GM12878 (cell line): Measurements from ENCODE around the gene NXN. TPM values are rescaled to one million over a fixed set of nuclear protein-coding genes. Genes with fewer than 3 reads are reported as not detected.

Experiments
- ATAC-seq: fragments of 200-7000 bp; cut with Tn5 transposase; 3 replicates; pipeline ENCODE4 v1.9.1; 2020; ENCODE audit warnings: mild to moderate bottlenecking, moderate library complexity
- BruUV-seq: library from RNA; stranded (reverse); fragments of 400-500 nt; replicated peaks from 2 replicates; lab custom pipeline; 2021; lab: Mats Ljungman, UMichigan
- CTCF ChIA-PET: fragments of 300-600 bp; sonication (Branson Sonifier 250); formaldehyde crosslinking; extraction: SDS; loops from one replicate; lab custom pipeline; 2021; ENCODE audit warnings: inconsistent platforms; lab: Yijun Ruan, JAX
- POLR2A ChIA-PET: fragments of 350-600 bp; formaldehyde crosslinking; extraction: SDS; loops from one replicate; lab custom pipeline; 2021; ENCODE audit warnings: inconsistent platforms; lab: Charles Lee
- RAD21 ChIA-PET: fragments of 300-600 bp; sonication (Branson Sonifier 250); formaldehyde crosslinking; loops from one replicate; lab custom pipeline; 2023; ENCODE audit warnings: antibody characterized with exemption; ENCODE audit not compliant: unreplicated experiment; lab: Charles Lee
- SMC1A ChIA-PET: fragments of 300-600 bp; sonication (Branson Sonifier 250); formaldehyde crosslinking; loops from one replicate; lab custom pipeline; 2023; ENCODE audit not compliant: unreplicated experiment, uncharacterized antibody; lab: Charles Lee
- DNase-seq: peaks from one replicate; pipeline ENCODE4 v3.0.0-alpha.2; 2011; ENCODE audit warnings: low read depth, low spot score
- FAIRE-seq: peaks from 3 replicates; lab custom pipeline; 2011; peaks lifted over from hg19 to GRCh38; lab: Jason Lieb, UNC
- H2AFZ ChIP-seq: 2 replicates; pipeline ENCODE4 v1.6.0; 2011; ENCODE audit warnings: low read depth, low read length, control low read depth; ENCODE audit not compliant: control insufficient read depth
- H3K27ac ChIP-seq: 2 replicates; pipeline ENCODE4 v1.5.1; 2011; ENCODE audit warnings: control low read depth; ENCODE audit not compliant: control insufficient read depth, insufficient read depth
- H3K27me3 ChIP-seq, 2 experiments: replicated peaks in 1 of 2; 2 replicates each; pipeline versions ENCODE4 v1.6.0 to v1.6.1; 2011; ENCODE audit warnings: low read length in 1 of 2; ENCODE audit not compliant: control insufficient read depth in 2 of 2, insufficient read depth in 2 of 2
- H3K36me3 ChIP-seq, 2 experiments: 2 replicates each; pipeline ENCODE4 v1.5.1; 2011; ENCODE audit warnings: low read length in 1 of 2; ENCODE audit not compliant: control insufficient read depth in 2 of 2, insufficient read depth in 2 of 2
- H3K4me1 ChIP-seq: 2 replicates; pipeline ENCODE4 v1.6.1; 2011; ENCODE audit warnings: mild to moderate bottlenecking, low read length, moderate library complexity, mixed read lengths; ENCODE audit not compliant: control insufficient read depth, insufficient read depth
- H3K4me2 ChIP-seq: 2 replicates; pipeline ENCODE4 v1.6.0; 2011; ENCODE audit warnings: control low read depth; ENCODE audit not compliant: control insufficient read depth, insufficient read depth
- H3K4me3 ChIP-seq: fragments of 200-600 bp; sonication (generic); 2 replicates; pipeline ENCODE4 v1.5.1; 2016
- H3K79me2 ChIP-seq: 2 replicates; pipeline ENCODE4 v1.6.0; 2011; ENCODE audit warnings: low read length; ENCODE audit not compliant: control insufficient read depth, insufficient read depth
- H3K9ac ChIP-seq: 2 replicates; pipeline ENCODE4 v1.8.0; 2011; ENCODE audit warnings: low read length, control low read depth, mixed read lengths; ENCODE audit not compliant: control insufficient read depth, insufficient read depth
- H3K9me3 ChIP-seq: replicated peaks from 3 replicates; pipeline ENCODE4 v1.5.1; 2011; ENCODE audit warnings: mild to moderate bottlenecking, low read length; ENCODE audit not compliant: control insufficient read depth, insufficient read depth
- H4K20me1 ChIP-seq: 2 replicates; pipeline ENCODE4 v1.6.0; 2011; ENCODE audit not compliant: control insufficient read depth, insufficient read depth
- NBN ChIP-seq: fragments of 450-650 bp; IDR thresholded peaks from 2 replicates; pipeline ENCODE4 v1.6.1; 2016
- NR2F1 ChIP-seq: fragments of 450-650 bp; conservative IDR thresholded peaks from 2 replicates; pipeline ENCODE4 v1.6.1; 2017; ENCODE audit warnings: mild to moderate bottlenecking
- RELA ChIP-seq: fragments of 450-650 bp; IDR thresholded peaks from 2 replicates; pipeline ENCODE4 v1.8.0; 2014; ENCODE audit warnings: borderline replicate concordance; ENCODE audit not compliant: partially characterized antibody
- ZNF207 ChIP-seq: fragments of 450-650 bp; IDR thresholded peaks from 2 replicates; pipeline ENCODE4 v1.6.1; 2014; ENCODE audit warnings: antibody characterized with exemption, mild to moderate bottlenecking, borderline replicate concordance
- WGBS: methylation state at CpG from one replicate; pipeline ENCODE4 v1.1.6; 2016; ENCODE audit warnings: low lambda C conversion rate; ENCODE audit not compliant: insufficient replicate concordance, insufficient coverage; ENCODE audit errors: missing lambda C conversion rate; 5-methylcytosine and 5-hydroxymethylcytosine counted together
- in situ Hi-C: fragments of 300-500 bp; cut with MboI; formaldehyde crosslinking; loops from 9 replicates; pipeline ENCODE4 v1.14.3; 2018; ENCODE audit warnings: mixed read lengths
- intact Hi-C: fragments of 100-400 bp; cut with micrococcal nuclease; formaldehyde crosslinking; loops from one replicate; pipeline ENCODE4 v1.14.2; 2022; ENCODE audit not compliant: unreplicated experiment
- polyA plus RNA-seq, 11 experiments: library from polyadenylated mRNA; depleted of rRNA in 4 of 11; unstranded in 6 of 11; stranded (reverse) in 5 of 11; fragments of >200 nt; fragmentation: Nextera tagmentation in 4 of 11; fragmentation: Illumina TruSeq in 1 of 11; extraction: Ambion mirVana in 4 of 11; extraction: Trizol in 1 of 11; gene quantifications; 1 replicate in 1 of 11; 2 replicates in 10 of 11; pipeline versions ENCODE4 v1.2.1 to v1.2.3, GENCODE V29; 2011 to 2016; ENCODE audit warnings: inconsistent platforms in 2 of 11, missing spikeins in 2 of 11, low read depth in 1 of 11
- total RNA-seq, 4 experiments: library from RNA; depleted of rRNA in 3 of 4; stranded (reverse); fragments of >200 nt in 3 of 4; fragmentation: Illumina TruSeq in 1 of 4; extraction: Trizol in 1 of 4; gene quantifications; 2 replicates each; pipeline versions ENCODE4 v1.2.1 to v1.2.3, GENCODE V29; 2013 to 2021
- TF ChIP-seq, protein P1 (sequence below): fragments of 450-650 bp; IDR thresholded peaks from 2 replicates; pipeline ENCODE4 v1.6.1; 2016; ENCODE audit warnings: mild to moderate bottlenecking

NXN gene
- total and polyA plus RNA-seq, 10 of the 15 experiments (the other 5 are each of a cell fraction or from before 2014, with no cell fraction given): 0.04 to 1.2 (median 0.30) TPM

- H3K36me3 ChIP-seq: no peaks in the 10 kb centered on the region
- in situ Hi-C loops (no loop called here), intact Hi-C loops (no loop called here)
- no peak overlapping the region for H3K4me2 ChIP-seq
- FAIRE-seq: no peak
- H3K27ac ChIP-seq: no peak overlapping the region
- ChIA-PET POLR2A (no interaction called here), SMC1A (no interaction called here)
- H3K9ac ChIP-seq: no peak overlapping the region
- H2AFZ ChIP-seq: no peak overlapping the region
- H3K79me2 ChIP-seq: no peaks in the 10 kb centered on the region
- TF ChIP-seq NR2F1 (no peak), RELA (no peak), NBN (no peak), ZNF207 (no peak)
- TF ChIP-seq, protein P1, sequence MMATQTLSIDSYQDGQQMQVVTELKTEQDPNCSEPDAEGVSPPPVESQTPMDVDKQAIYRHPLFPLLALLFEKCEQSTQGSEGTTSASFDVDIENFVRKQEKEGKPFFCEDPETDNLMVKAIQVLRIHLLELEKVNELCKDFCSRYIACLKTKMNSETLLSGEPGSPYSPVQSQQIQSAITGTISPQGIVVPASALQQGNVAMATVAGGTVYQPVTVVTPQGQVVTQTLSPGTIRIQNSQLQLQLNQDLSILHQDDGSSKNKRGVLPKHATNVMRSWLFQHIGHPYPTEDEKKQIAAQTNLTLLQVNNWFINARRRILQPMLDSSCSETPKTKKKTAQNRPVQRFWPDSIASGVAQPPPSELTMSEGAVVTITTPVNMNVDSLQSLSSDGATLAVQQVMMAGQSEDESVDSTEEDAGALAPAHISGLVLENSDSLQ: no peak
- TF ChIP-seq, all 136 proteins: peak for 0
- Histone ChIP-seq H3K4me3 (no peak overlapping the region), H3K4me1 (no peaks in the 10 kb centered on the region), H3K27me3 (peaks cover 0 to 9% of the 10 kb centered on the region in 2 experiments; a peak in 2 of 4 replicates), H3K9me3 (no peaks in the 10 kb centered on the region), H4K20me1 (no peaks in the 10 kb centered on the region)
- ATAC-seq (no peak), DNase-seq (no peak)
- ChIA-PET CTCF (no interaction called here), RAD21 (no interaction called here)
- BruUV-seq: no TSS peak
- WGBS: 49% methylated on average over 11 of the region's 11 CpGs
These were observed 131.2 kb downstream of the NXN start for GRCh38 chr17:848402-848801.
